Limb (tissue), 2 donors: ENCODE results near the gene RTRAF.

Experiments
- DNase-seq, 2 donors: peaks; one replicate each; pipeline ENCODE4 v3.0.0-alpha.2; 2016; ENCODE audit errors: extremely low spot score in 2 of 2

The RTRAF gene

GRCh38 chr14:51993285-51993920 lies 4.1 kb downstream of the RTRAF start:
- no peak for DNase-seq

- peak in 1 of 2 donors; percentile 34 for DNase-seq
Measured at GRCh38 chr14:51996148-51996746, 6.9 kb downstream of the RTRAF start.

- no peak for DNase-seq
Measured at GRCh38 chr14:51998348-51998747, 9.0 kb downstream of the RTRAF start.

- DNase-seq, result no peak
Measured at GRCh38 chr14:51999084-51999483, 9.7 kb downstream of the RTRAF start.

GRCh38 chr14:52000019-52000582 lies 10.8 kb downstream of the RTRAF start:
- no peak for DNase-seq

- DNase-seq, result peak in 1 of 2 donors; percentile 58
Measured at GRCh38 chr14:52000696-52001095, 11.3 kb downstream of the RTRAF start.

GRCh38 chr14:52002542-52002941 lies 13.2 kb downstream of the RTRAF start:
- DNase-seq, result no peak

GRCh38 chr14:52003324-52003723 lies 14.0 kb downstream of the RTRAF start:
- DNase-seq, result no peak

- no peak for DNase-seq
Measured at GRCh38 chr14:52005625-52006024, 16.3 kb downstream of the RTRAF start.

- no peak for DNase-seq
Measured at GRCh38 chr14:52006361-52006760, 17.0 kb downstream of the RTRAF start.

GRCh38 chr14:52007211-52007610 lies 17.9 kb downstream of the RTRAF start:
- DNase-seq, result no peak

GRCh38 chr14:52007637-52008036 lies 18.3 kb downstream of the RTRAF start:
- no peak for DNase-seq

- no peak for DNase-seq
Measured at GRCh38 chr14:52008136-52008535, 18.8 kb downstream of the RTRAF start.

- DNase-seq, result no peak
Measured at GRCh38 chr14:52010173-52010693, 20.9 kb downstream of the RTRAF start.

- no peak for DNase-seq
Measured at GRCh38 chr14:52011523-52011922, 22.2 kb downstream of the RTRAF start.

GRCh38 chr14:52012635-52013034 lies 23.3 kb downstream of the RTRAF start:
- no peak for DNase-seq

- no peak for DNase-seq
Measured at GRCh38 chr14:52013984-52014600, 24.7 kb downstream of the RTRAF start.

- DNase-seq, result no peak
Measured at GRCh38 chr14:52014601-52015267, 25.4 kb downstream of the RTRAF start.

- no peak for DNase-seq
Measured at GRCh38 chr14:52015411-52016030, 26.2 kb downstream of the RTRAF start.

- no peak for DNase-seq
Measured at GRCh38 chr14:52018252-52018651, 28.9 kb downstream of the RTRAF start.

GRCh38 chr14:52018970-52019369 lies 29.6 kb downstream of the RTRAF start:
- DNase-seq, result no peak
